COR-L47 (cell line): Measurements from ENCODE around the gene PIGH.
"Not testable (repeated sequence)": the region's sequence is repeated elsewhere in the genome, so short reads cannot be mapped to it uniquely, and the experiment has no call there.

ENCODE experiments used
- DNase-seq: peaks from one replicate; lab custom pipeline; 2025; lab: John Stamatoyannopoulos, UW

The PIGH gene

GRCh38 chr14:67551123-67551522 is 48.9 kb downstream of the PIGH start:
- no peak for DNase-seq

GRCh38 chr14:67549734-67550133 is 50.3 kb downstream of the PIGH start:
- no peak for DNase-seq

- DNase-seq: no peak
Observed at GRCh38 chr14:67547224-67547780, 52.8 kb downstream of the PIGH start.

- no peak for DNase-seq
Observed at GRCh38 chr14:67544590-67544989, 55.5 kb downstream of the PIGH start.

- DNase-seq: not testable (repeated sequence)
Observed at GRCh38 chr14:67542620-67543019, 57.4 kb downstream of the PIGH start.

- no peak for DNase-seq
Observed at GRCh38 chr14:67541448-67542387, 58.4 kb downstream of the PIGH start.
